AG09309 (cell line): ENCODE data around the gene ADGRB3.

Experiments
- DNase-seq: peaks from one replicate; pipeline ENCODE4 v3.0.0-alpha.2; 2010; ENCODE audit warnings: low read depth
- H3K4me3 ChIP-seq: 2 replicates; pipeline ENCODE4 v1.5.1; 2011; ENCODE audit warnings: mild to moderate bottlenecking, low read depth, low read length, moderate library complexity; ENCODE audit not compliant: control insufficient read depth
- CTCF ChIP-seq: IDR thresholded peaks from 2 replicates; pipeline ENCODE4 v1.5.1; 2011; ENCODE audit warnings: mild to moderate bottlenecking, low read depth, low read length, inconsistent platforms; ENCODE audit not compliant: insufficient read depth, control insufficient read depth; ENCODE audit errors: missing control alignments

Gene ADGRB3

GRCh38 chr6:69138148-69138547 lies 503.1 kb downstream of the ADGRB3 start:
- no peak overlapping the region for H3K4me3 ChIP-seq
- TF ChIP-seq CTCF: no peak

GRCh38 chr6:69138893-69139494 lies 503.9 kb downstream of the ADGRB3 start:
- DNase-seq: no peak
- TF ChIP-seq CTCF: no peak
- no peak overlapping the region for H3K4me3 ChIP-seq

More at GRCh38 chr6:69138148-69138547, 503.1 kb downstream of the ADGRB3 start:
- no peak for DNase-seq

GRCh38 chr6:69145062-69145461 lies 510.0 kb downstream of the ADGRB3 start:
- DNase-seq: no peak
- H3K4me3 ChIP-seq: no peak overlapping the region
- TF ChIP-seq CTCF: no peak

GRCh38 chr6:69146385-69146784 lies 511.3 kb downstream of the ADGRB3 start:
- TF ChIP-seq CTCF: no peak

GRCh38 chr6:69155467-69155866 lies 520.4 kb downstream of the ADGRB3 start:
- no peak overlapping the region for H3K4me3 ChIP-seq
- TF ChIP-seq CTCF: no peak
- DNase-seq: no peak

More at GRCh38 chr6:69146385-69146784, 511.3 kb downstream of the ADGRB3 start:
- H3K4me3 ChIP-seq: no peak overlapping the region
- no peak for DNase-seq

- TF ChIP-seq CTCF: no peak
- no peak for DNase-seq
- H3K4me3 ChIP-seq: no peak overlapping the region
These were observed 527.7 kb downstream of the ADGRB3 start for GRCh38 chr6:69162811-69163210.

- no peak overlapping the region for H3K4me3 ChIP-seq
- TF ChIP-seq CTCF: no peak
- DNase-seq: no peak
These were observed 529.6 kb downstream of the ADGRB3 start for GRCh38 chr6:69164564-69165229.
